Endodermal cell (in vitro differentiated cells): ENCODE measurements around the gene MXRA5. TPM values are rescaled to one million over a fixed set of nuclear protein-coding genes. Genes with fewer than 3 reads are reported as not detected.

Experiments used
- DNase-seq: peaks from one replicate; pipeline ENCODE4 v3.0.0-alpha.2; 2017
- H3K27ac ChIP-seq: 2 replicates; pipeline ENCODE4 v1.5.1; 2013; ENCODE audit warnings: mild to moderate bottlenecking, low read depth, low read length, moderate library complexity
- H3K27me3 ChIP-seq: 2 replicates; pipeline ENCODE4 v1.6.1; 2013; ENCODE audit warnings: mild to moderate bottlenecking, low read length, moderate library complexity; ENCODE audit not compliant: insufficient read depth, control insufficient read depth, poor library complexity, severe bottlenecking
- H3K36me3 ChIP-seq: 2 replicates; pipeline ENCODE4 v1.7.0; 2013; ENCODE audit warnings: mild to moderate bottlenecking, low read length, moderate library complexity; ENCODE audit not compliant: control insufficient read depth, insufficient read depth
- H3K4me1 ChIP-seq: one replicate; pipeline ENCODE4 v1.7.0; 2013; ENCODE audit warnings: low read length; ENCODE audit not compliant: control insufficient read depth, insufficient read depth
- H3K4me3 ChIP-seq: 2 replicates; pipeline ENCODE4 v1.5.1; 2013; ENCODE audit warnings: mild to moderate bottlenecking, low read length, moderate library complexity
- H3K9ac ChIP-seq: 2 replicates; pipeline ENCODE4 v1.6.1; 2013; ENCODE audit warnings: mild to moderate bottlenecking, low read length, moderate library complexity; ENCODE audit not compliant: poor library complexity, severe bottlenecking; ENCODE audit errors: extremely low read depth
- H3K9me3 ChIP-seq: 2 replicates; pipeline ENCODE4 v1.6.1; 2013; ENCODE audit warnings: mild to moderate bottlenecking, low read length, moderate library complexity; ENCODE audit not compliant: control insufficient read depth
- H3K27ac Mint-ChIP-seq: 2 replicates; pipeline ENCODE4 v1.8.0; 2020; ENCODE audit warnings: mixed read lengths
- H3K27me3 Mint-ChIP-seq: 2 replicates; pipeline ENCODE4 v1.8.0; 2021; ENCODE audit warnings: mild to moderate bottlenecking, mixed read lengths; ENCODE audit not compliant: insufficient read depth
- H3K36me3 Mint-ChIP-seq: 2 replicates; pipeline ENCODE4 v1.8.0; 2020; ENCODE audit warnings: low read depth, mixed read lengths
- H3K4me1 Mint-ChIP-seq: 2 replicates; pipeline ENCODE4 v1.8.0; 2020; ENCODE audit warnings: mixed read lengths
- H3K4me3 Mint-ChIP-seq: 2 replicates; pipeline ENCODE4 v1.8.0; 2020; ENCODE audit warnings: mild to moderate bottlenecking, moderate library complexity, mixed read lengths
- H3K9me3 Mint-ChIP-seq: 2 replicates; pipeline ENCODE4 v1.8.0; 2020; ENCODE audit warnings: mild to moderate bottlenecking, mixed read lengths
- CTCF ChIP-seq: fragments of 200-600 bp; sonication (generic); conservative IDR thresholded peaks from 2 replicates; pipeline ENCODE4 v1.5.0; 2021; ENCODE audit warnings: antibody characterized with exemption, mild to moderate bottlenecking
- WGBS, 2 experiments: methylation state at CpG; one replicate each; pipeline versions ENCODE4 v1.1.5 to v1.1.7; 2013; ENCODE audit warnings: missing lambda C conversion rate in 2 of 2, mixed read lengths in 1 of 2; ENCODE audit not compliant: insufficient coverage in 1 of 2, insufficient read length in 1 of 2; 5-methylcytosine and 5-hydroxymethylcytosine counted together
- total RNA-seq, 2 donors: library from RNA; stranded (reverse); fragmentation: NEBNext Ultra II Directional in 1 of 2; extraction: Animal tissue kit (Norgen Biotek cat#: 25700) in 1 of 2; gene quantifications; 2 replicates in 1 of 2; 3 replicates in 1 of 2; pipeline ENCODE4 v1.2.1, GENCODE V29; 2021

Gene MXRA5
- total RNA-seq, 2 donors from 2014 or later = 14.6 to 40.2 TPM

- H3K4me1 ChIP-seq = no peaks in the 10 kb centered on the region
- no peak overlapping the region for H3K27ac ChIP-seq
- H3K4me3 ChIP-seq = no peak overlapping the region
- no peaks in the 10 kb centered on the region for H3K27me3 ChIP-seq
- no peak for DNase-seq
- peaks cover 2% of the 10 kb centered on the region for H3K9me3 ChIP-seq
- Mint-ChIP-seq H3K27ac (no peak overlapping the region), H3K4me3 (no peak overlapping the region), H3K4me1 (no peaks in the 10 kb centered on the region), H3K36me3 (peaks cover 58% of the 10 kb centered on the region), H3K27me3 (peaks cover 8% of the 10 kb centered on the region), H3K9me3 (peaks cover 13% of the 10 kb centered on the region)
- peaks cover 19% of the 10 kb centered on the region for H3K36me3 ChIP-seq
- 94 to 97% methylated on average over 6 to 47 of the region's 47 CpGs for WGBS, 2 experiments
- H3K9ac ChIP-seq = no peak overlapping the region
- no peak for TF ChIP-seq CTCF
Observed at GRCh38 chrX:3317191-3317718, 29.2 kb downstream of the MXRA5 start.

- Mint-ChIP-seq H3K4me3 (no peak overlapping the region), H3K4me1 (no peaks in the 10 kb centered on the region), H3K9me3 (peaks cover 12% of the 10 kb centered on the region), H3K27ac (no peak overlapping the region), H3K36me3 (peaks cover 36% of the 10 kb centered on the region), H3K27me3 (no peaks in the 10 kb centered on the region)
- Histone ChIP-seq H3K4me1 (no peaks in the 10 kb centered on the region), H3K27me3 (no peaks in the 10 kb centered on the region), H3K9ac (no peak overlapping the region), H3K36me3 (peaks cover 11% of the 10 kb centered on the region), H3K27ac (no peak overlapping the region), H3K9me3 (no peaks in the 10 kb centered on the region), H3K4me3 (no peak overlapping the region)
- WGBS, 2 experiments = 92% methylated on average over 1 of the region's 2 CpGs; no CpG with 5 or more reads in 1 of the 2 experiments
- no peak for DNase-seq
- TF ChIP-seq CTCF = no peak
Observed at GRCh38 chrX:3312109-3312508, 34.3 kb downstream of the MXRA5 start.

- no peak overlapping the region for H3K9ac ChIP-seq
- H3K4me1 ChIP-seq = no peaks in the 10 kb centered on the region
- H3K4me3 ChIP-seq = no peak overlapping the region
- H3K4me1 Mint-ChIP-seq = peaks cover 8% of the 10 kb centered on the region
- H3K27ac ChIP-seq = no peak overlapping the region
- no peak for TF ChIP-seq CTCF
- H3K9me3 ChIP-seq = no peaks in the 10 kb centered on the region
- H3K27me3 ChIP-seq = no peaks in the 10 kb centered on the region
- H3K9me3 Mint-ChIP-seq = peaks cover 12% of the 10 kb centered on the region
- no peak overlapping the region for H3K4me3 Mint-ChIP-seq
- no peak overlapping the region for H3K27ac Mint-ChIP-seq
- peaks cover 25% of the 10 kb centered on the region for H3K36me3 Mint-ChIP-seq
- H3K27me3 Mint-ChIP-seq = peaks cover 2% of the 10 kb centered on the region
- DNase-seq = no peak
- WGBS, 2 experiments = 83 to 95% methylated on average over 1 of the region's 1 CpG
- peaks cover 11% of the 10 kb centered on the region for H3K36me3 ChIP-seq
Observed at GRCh38 chrX:3307881-3308280, 38.6 kb downstream of the MXRA5 start.
